NCI-H69 (cell line): ENCODE measurements around the gene KLF16.
A peak's percentile ranks its signal among the peaks of the same experiment; 100 is the strongest.

Experiments used
- DNase-seq: peaks from one replicate; lab custom pipeline; 2025; lab: John Stamatoyannopoulos, UW

Gene KLF16

DNA sequence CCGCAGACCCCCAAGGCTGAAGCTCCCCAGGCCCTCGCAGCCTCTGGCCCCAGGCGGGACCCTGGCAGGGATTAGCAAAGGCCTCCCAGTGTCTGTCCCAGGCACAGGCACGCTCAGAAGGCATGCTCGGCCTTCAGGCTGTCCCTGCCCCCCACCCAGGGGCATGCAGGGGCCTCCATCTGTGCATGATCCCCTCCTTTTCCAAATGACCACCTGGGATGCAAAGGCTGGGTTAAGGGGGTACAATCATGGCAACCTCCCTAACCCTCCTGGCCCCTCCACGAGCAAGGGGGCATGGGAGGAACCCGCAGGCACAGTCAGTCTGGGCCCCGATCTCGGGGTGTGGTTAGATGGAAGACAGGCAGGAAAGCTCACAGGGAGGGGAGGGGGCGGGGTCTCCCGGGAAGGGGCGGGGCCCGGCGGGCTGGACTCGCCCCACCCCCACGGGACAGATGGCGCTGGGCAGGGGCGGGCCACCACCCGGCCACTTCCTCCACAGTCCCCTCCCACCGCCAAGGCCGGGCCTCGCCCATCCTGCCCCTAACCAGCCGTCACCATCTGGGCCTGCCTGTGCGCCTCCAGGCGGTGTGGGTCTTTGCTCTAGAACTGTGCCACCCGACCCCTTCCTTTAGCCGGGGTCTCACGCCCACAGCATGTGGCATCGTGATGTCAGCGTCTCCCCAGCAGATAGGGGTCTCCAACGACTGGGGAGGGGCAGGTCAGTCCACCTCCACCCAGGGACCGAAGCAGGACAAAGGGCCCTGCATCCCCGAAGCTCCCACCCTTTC lies 8.1 kb downstream of the KLF16 start:
- peak; percentile 97 for DNase-seq

DNA sequence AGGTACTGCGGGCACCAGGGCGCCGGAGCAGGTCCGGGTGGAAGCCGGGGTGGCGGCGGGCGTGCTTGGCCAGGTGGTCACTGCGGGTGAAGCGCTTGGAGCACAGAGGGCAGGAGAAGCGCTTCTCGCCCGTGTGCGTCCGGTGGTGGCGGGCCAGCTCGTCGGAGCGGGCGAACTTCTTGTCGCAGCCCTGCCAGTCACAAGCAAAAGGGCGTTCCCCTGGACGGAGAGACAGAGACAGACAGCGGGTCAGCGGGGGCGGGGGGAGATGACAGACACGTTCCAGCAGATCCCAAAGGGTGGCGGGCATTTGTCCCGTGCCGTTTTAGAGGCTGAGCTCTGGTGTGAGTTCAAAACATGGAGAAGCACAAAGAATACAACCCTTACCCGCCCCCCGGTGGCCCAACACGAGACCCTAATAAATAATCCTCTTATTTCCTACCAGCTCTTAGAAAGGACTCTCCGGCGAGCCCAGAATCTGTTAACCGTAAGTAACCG lies 8.8 kb downstream of the KLF16 start:
- no peak for DNase-seq

DNA sequence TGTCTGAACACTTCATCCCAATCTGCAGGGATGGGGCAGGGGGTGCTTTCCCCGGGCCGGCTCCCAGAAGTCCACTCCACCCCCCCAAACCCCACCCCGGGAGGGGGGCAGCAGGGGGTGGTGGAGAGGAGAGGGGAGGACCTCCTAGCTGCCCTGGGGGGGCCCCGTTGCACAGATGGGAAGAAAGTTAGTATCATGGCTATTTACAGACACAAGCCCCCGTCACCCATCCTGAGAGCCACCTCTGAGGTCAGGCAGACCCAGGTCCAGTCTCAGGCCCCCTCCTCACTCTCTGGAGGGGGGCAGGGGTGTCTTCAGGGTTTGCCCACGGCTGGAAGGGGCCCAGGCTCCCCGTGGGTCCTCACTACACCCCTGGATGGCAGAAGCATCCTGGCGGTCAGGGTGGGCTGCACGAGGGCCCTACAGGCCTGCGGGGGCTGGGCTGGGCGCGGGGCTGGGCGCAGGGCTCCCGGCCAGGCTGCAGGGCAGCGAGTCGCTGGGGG lies 9.3 kb downstream of the KLF16 start:
- DNase-seq = no peak

DNA sequence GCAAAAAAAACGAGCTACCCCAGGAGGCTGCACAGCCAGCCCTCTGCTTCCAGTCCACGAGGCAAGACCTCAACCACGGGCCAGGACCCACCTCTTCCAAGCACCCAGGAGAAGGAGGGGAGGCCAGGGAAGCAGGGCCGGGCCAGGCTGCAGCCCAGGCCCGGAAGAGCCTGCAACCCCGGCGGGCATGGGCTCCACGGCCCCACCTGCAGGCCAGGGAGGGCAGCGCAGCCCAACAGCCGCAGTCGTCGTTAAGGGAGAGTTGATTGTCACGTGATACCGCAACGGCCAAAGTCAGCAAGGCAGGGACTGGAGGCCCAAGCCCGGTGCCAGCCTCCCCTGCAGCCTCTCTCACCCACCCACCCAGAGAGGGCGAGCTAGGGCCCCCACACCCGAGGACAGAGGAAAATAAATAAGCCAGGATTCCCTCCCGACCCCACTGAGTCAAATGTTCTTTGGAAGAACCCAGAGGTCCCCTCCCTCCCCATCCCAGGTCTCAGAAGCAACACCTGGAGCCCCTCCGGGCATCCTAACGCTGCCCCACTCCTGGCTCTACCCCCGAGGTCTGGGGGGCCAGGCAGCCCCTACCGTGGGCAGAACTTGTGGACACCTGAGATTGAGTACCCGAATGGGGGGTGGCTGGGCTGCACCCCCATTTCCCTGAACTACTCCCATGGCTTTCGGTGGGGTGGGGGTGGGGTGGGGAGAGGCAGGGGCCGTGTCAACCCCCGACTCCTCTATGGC lies 9.9 kb downstream of the KLF16 start:
- DNase-seq = peak; percentile 91

DNA sequence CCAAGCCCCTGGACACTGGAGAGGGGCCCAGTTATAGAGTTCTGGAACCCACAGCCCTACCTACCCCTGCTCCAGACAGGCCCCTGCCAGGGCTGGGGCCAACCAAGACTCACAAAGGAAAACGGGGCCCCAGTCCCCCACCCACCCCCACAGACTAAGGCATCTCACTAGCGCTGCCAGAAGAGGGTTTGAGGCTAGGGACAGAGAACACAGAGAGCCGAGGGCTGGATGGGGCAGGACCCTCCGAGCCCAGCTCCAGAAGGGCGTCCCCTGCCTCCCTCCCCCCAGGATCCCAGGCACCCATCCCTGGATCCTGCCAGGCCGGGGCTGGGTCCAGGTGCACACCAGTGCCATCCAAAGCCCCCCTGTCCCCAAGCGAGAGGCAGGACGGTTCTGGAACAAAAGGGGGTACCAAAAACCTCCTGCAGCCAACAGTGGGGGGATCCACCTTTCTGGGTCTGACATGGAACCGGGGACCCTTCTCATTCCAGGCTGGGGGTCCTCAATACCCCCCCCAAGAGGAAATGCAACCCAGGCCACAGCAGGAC lies 10.7 kb downstream of the KLF16 start:
- peak; percentile 58 for DNase-seq

DNA sequence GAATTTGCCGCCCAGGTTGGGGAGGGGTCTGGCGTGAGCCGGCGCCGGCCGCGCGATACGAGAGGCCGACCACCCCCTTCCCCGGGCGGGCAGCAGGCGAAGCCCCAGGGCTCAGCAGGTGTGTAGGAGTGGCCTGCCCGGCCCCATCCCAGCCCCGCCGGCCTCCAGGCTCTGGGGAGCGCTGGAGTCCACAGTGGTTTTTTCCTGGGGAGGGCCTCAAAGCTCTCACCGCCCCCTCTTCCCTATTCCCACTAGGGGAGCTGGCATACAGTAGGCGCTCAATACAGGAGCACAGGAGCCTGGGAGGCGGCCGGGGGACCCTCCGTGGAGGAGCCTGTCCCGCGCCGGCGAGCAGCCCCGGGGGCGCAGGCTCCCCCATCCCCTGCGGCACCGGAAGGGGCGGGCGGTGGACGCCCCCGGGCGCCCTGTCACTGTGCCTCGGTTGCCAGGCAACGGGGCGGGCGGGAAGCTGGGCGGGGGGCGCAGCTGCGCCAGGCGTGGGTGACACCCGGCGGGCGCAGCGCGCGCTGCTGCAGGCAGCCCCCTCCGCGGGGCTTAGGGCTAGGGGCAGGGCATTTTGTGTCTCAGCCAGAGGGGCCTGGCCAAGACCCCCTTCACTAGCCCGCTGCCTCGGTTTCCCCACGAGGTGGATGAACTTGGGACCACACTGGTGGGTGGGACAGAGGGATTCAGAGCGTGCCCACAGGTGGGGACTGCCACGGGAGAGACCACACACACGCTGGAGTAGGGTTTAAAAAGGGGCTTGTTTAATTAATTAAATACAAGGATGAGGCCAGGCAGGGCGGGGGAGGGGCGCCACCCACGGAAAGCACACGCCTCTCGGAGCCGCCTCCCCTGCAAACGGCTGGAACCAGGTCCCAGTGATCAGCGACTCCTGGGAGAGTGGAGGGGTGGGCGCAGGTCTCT lies 11.5 kb downstream of the KLF16 start:
- DNase-seq = peak; percentile 98

DNA sequence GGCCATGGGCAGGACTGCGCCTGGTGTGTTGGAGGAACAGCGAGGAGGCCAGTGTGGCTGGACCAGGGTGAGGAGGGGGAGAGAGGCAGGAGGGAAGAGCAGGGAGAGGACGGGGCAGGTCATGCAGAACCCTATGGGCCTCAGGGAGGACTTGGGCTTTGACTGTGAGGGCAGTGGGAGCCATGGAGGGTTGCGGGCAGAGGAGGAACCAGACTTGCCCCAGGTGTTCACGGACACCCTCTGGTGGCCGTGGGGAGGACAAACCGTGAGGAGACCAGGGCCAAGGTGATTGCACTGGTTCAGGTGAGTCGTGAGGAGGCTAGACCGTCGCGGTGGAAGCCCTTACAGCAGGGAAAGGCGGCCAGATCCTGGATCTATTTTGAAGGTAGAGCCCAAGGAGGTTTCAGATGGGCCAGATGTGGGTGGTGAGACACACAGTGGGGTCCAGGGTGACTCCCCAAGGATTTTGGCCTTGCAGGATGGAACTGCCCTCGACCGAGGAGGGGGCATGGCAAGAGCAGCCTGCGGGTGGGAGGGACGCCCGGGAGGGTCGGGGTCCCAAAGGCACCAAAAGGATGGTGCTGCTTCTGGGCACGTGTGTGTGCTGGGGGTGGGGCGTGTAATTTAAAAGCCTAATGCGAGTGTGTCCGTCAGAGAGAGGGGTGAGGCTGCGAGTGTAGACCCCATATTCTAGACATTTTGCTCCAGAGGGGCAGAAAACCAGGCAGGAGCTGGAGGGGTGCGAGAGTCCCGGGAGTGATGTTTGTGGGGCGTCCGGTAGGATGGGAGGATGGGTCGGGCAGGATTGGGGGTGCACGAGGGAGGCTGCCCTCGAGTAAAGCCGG lies 12.3 kb downstream of the KLF16 start:
- DNase-seq = peak; percentile 56

DNA sequence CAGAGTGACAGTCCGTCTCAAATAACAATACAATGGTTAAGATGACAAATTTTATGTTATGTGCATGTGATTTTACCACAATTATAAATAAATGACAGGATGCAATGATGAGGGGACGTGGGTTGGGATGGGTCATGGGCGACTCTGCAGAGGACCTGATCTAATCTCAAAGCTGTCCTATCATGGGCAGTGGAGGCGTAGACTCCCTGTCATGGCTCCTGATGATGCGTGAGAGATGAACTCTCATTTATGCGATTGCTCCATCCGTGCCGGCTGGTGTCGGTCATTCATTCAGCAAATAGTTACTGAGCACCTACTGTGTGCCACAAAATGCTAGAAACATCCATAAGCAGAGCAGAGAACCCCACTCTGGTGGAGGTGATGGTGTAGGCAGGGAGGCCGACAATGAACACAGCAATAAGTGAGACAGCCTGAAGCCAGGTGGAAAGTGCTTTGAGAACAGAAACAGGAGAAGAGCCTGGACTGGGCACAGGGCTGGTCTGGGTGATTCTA lies 13.4 kb downstream of the KLF16 start:
- no peak for DNase-seq

DNA sequence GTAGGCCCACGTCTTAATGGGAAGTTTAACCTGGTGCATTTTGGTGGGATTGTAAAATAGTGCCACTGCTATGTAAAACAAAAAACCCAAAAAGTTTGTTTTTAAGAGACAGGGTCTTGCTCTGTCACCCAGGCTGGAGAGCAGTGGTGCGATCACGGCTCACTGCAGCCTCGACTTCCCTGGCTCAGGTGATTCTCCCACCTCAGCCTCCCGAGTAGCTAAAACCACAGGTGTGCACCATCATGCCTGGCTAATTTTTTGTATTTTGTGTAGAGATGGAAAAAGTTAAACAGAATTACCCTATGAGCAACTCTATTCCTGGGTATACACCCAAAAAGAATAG lies 14.3 kb downstream of the KLF16 start:
- DNase-seq = no peak

DNA sequence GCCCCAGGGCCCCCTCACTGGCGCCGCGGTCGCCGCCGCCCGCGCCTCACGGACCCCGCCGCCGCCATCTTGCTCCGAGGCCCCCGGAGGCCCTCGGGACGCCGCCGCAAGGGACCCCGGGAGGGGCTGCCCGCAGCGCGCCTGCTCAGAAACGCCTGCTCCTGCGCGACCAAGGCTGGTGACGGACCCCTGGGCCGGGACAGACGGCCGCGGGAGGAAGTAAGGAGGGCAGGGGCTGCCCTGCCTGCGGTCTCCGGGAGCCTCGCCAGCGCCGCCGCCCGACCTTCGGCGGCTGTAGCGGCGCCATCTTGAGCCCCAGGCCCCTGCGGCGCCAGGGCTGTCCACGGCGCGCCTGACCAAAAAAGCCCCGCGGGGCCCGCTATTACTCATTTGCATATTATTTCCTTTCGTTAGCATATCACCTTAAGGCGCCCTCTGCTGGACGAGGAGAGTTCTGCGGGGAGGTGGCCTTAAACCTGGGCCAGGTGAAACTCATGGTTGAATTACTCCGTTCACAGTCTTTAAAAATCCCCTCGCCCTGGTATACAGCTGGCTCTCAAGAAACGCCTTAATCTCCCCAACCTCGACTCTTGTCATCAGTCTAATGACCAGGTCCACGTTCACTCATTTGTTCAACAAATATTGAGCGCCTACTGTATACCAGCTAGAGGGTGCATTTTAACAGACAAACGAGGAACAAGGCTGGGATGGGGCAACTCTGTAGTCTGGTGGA lies 14.8 kb downstream of the KLF16 start, which contains the start of gene REXO1:
TSS of gene REXO1 (minus strand) at position 85 of the 733 bp plus-strand sequence. CDS start 125 bp downstream, outside the sequence.
- peak; percentile 98 for DNase-seq

DNA sequence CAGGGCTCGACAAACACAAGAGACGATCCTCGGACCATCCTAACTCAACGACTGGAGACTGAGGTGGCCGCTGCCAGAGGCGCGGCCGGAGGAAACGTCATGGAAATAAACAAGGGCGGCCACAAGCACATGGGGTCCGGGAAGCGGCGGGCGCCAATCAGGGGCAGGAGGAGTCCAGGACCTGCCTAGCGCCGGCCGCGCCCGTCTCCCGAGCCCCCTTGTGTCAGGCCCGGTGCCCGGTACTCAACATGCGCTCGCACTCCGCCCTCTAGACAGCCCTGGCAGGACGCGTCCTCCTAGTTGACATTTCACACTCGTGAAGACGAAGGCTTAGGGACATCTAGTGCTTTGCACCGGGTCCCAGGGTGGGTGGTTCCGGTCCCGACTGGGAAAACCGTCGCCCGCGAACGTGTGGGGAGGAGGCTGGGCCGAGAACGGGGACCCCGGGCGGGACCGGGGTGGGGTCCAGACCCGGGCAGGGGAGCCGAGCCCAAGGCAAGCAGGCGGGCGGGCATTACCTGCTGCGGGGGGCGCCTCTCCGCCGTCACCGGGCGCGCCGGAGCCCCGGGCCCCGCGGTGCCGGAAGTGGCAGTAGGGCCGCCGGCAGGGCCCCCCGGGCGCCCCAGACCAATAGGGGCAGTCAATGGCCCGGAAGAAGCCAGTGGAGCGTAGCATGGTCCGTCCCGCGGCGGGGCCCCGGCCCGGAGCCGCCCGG lies 15.5 kb downstream of the KLF16 start:
- peak; percentile 32 for DNase-seq

DNA sequence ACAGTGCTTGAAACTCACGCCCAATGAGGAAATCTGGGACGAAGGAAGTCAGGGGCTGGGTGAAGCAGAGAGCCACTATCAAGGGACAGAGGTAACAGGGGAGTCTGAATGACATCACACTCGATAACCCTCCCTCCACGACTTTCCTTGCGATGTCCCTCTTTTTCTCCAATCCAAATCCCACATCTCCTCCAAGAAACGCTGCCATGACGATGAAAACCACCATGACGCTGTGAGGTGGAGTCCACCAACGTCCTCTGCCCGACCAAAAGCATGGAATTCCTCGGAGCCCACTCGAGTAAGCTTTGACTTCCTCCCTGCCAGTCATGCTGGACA lies 16.1 kb downstream of the KLF16 start:
- DNase-seq = no peak

DNA sequence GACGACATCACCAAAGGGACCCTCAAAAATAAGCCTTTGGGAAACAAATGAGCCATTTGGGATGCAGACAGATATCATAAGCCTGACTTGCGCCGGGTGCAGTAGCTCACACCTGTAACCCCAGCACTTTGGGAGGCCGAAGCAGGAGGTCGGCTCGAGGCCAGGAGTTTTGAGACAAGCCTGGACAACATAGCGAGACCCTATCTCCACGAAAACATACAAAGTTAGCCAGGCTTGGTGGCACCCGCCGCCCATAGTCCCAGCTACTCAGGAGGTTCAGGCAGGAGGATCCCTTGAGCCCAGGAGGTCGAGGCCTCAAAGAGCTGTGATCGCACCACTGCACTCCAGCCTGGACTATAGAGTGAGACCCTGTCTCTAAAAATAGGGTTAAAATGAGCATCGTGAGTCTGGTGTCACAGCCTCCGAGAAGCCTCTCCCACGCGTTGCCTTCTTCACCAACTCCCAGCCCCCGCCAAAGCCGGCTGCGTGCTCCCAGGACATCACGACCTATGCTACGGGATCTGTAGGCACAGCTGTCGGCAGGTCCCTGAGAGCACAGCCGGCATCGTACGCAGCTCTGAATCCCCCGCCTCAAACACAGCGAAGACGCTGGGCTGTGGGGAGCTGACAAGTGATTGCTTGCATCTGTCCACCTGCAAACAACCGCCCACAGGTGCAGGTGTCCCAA lies 16.7 kb downstream of the KLF16 start:
- DNase-seq = no peak

DNA sequence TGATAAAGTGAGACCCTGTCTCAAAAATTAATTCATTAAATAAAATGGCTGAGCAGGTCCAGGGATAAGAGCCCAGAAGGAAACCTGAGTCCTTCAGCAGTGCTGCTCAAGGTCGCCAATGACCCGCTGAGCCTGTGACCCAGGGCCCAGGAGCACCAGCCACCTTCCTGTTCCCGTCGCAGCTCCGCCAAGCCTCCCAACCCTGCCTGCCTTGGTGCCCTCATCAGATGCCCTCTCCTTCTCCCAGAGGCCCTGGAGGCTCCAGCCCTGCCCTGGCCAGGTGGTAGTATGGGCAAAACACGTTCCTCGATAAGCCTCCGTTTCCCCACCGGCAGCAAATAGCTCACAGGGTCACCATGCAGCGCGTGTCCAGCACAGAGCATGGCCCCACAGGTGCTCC lies 17.7 kb downstream of the KLF16 start:
- DNase-seq = no peak

DNA sequence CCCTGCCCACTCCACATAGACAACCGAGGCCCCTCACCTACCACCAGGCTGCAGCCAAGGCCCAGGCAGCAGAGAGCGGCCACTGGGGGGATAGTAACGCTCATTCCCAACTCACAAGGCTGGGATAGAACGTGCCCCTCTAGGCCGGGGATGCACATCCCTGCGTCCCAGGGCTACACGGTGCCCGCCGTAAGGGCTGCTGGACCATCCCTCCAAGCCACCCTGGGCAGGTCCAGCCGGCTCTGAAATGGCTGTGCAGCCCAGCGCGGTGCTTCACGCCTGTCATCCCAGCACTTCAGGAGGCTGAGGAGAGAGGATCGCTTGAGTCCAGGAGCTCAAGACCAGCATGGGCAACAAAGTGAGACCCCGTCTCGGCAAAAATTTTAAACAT lies 18.3 kb downstream of the KLF16 start:
- no peak for DNase-seq

DNA sequence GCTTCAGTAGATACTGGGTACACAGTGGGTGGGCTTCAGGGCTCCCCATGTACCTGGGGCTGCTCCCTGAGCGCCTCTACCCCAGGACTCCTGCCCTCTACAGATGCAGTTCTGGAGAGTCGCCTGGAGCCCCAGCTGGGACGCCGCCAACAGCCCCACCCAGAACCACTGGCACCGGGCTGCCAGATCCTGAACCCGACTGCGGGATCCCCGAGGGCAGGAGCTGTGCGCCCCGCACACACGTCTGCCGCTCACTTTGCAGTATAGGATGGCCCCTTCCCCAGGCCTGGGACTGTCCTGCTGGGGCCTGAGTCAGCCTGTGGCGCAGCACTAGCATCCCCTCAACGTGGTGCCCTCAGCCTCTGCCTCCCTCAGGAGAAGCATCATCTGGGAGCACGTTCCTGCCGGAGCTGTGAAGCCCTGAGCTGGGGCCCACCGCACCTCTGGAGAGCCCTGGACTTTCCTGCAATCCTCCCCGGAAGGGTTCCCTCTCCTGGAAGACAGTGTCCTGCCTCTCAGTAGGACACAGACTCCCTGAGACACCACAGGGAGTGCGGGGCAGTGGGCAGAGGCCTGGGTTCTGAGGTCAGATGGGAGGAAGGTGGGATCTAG lies 18.8 kb downstream of the KLF16 start:
- DNase-seq = no peak

DNA sequence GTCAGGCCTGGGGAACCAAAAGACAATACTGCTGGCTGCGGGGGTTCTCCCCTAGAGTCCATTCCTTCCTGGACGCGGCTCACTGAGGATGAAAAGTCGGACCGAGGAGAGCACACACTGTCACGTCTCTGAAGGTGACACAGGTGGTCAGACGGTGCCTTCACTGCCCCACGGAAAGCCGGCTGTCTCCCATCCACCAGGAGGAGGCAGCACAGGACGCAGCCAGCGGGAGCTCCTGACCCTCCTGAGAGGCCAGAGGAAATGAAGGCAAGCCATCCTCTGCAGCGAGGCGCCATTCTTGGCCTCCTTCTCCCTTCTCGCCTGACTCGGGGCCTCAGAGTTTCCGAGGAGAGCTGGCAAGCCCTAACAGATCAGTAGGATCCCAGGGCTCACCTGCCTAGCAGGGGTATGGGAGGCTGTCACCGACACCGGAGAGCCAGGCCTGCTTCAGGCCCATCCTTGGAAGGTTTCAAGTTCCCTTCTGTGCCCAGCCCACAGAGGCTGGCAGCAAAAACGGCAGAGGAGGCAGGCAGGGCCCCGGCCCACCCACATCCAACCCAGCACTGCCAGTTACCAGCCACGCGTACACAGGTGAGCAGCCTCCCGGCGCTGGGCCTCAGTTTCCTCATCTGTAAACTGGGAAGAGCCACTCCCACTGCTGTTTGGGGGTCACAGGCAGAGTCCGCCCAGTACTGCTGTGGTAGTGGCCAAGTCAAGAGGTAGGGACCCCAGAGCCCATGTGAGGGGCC lies 19.6 kb downstream of the KLF16 start:
- DNase-seq = no peak

DNA sequence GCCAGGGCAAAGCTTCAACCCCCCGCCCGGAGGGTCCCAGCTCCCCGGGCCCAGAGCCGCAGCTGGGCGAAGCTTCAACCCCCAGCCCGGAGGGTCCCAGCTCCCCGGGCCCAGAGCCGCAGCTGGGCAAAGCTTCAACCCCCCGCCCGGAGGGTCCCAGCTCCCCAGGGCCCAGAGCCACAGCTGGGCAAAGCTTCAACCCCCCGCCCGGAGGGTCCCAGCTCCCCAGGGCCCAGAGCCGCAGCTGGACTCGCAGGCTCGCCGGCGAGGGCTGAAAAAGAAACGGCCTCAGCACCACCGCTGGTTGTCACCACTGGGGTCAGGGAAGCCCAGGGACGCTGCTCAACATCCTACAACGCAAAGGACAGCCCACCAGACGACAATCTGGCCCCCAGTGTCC lies 20.3 kb downstream of the KLF16 start:
- no peak for DNase-seq
